Measurements from ENCODE around the gene GEMIN5. TPM values are rescaled to one million over a fixed set of nuclear protein-coding genes. Genes with fewer than 3 reads are reported as not detected.

The GEMIN5 gene
- polyA plus RNA-seq, 1 of the 3 experiments (the other 2 are of a cell fraction), result 6.6 TPM

GRCh38 chr5:154970759-154971158, 32.7 kb upstream of the GEMIN5 start:
- CTCF ChIA-PET, result interaction anchor here (0.8 to 4.4 kb wide), 4 partner anchors 25 to 325 kb away, joined by 3 to 52 read pairs (median 6); no protein-coding TSS in a partner anchor
- no peak overlapping the region for H3K4me3 ChIP-seq (ENCODE audit: low read depth in 2 of 2, low read length in 1 of 2)
- no peaks in the 10 kb centered on the region for H3K27me3 ChIP-seq (ENCODE audit: insufficient read depth)
- no peak overlapping the region; a peak in 1 of 4 replicates for H3K27ac ChIP-seq (ENCODE audit: low read depth in 2 of 2, low read length in 1 of 2)
- H3K9me3 ChIP-seq, result no peaks in the 10 kb centered on the region
- peaks cover 26 to 27% of the 10 kb centered on the region in 2 experiments for H3K36me3 ChIP-seq (replicated peaks in 1 of 2; ENCODE audit: control insufficient read depth in 1 of 2, insufficient read depth in 2 of 2, low read length in 1 of 2)
- TF ChIP-seq REST (IDR thresholded peaks at IDR 0.05; ENCODE audit: low read depth, low read length), result no peak
- TF ChIP-seq USF1 (IDR thresholded peaks at IDR 0.05; ENCODE audit: borderline replicate concordance, low read depth), result no peak
- TF ChIP-seq IRF3 (IDR thresholded peaks at IDR 0.05; ENCODE audit: low read depth, low read length), result no peak
- TF ChIP-seq TEAD4 (IDR thresholded peaks at IDR 0.05; ENCODE audit: borderline replicate concordance, insufficient read depth), result no peak
- no peak for TF ChIP-seq EP300 (IDR thresholded peaks at IDR 0.05; ENCODE audit: borderline replicate concordance in 1 of 2, low read depth in 1 of 2, low read length in 1 of 2)
- TF ChIP-seq EZH2phosphoT487 (IDR thresholded peaks at IDR 0.05; ENCODE audit: borderline replicate concordance, low read depth), result no peak
- TF ChIP-seq PBX3 (IDR thresholded peaks at IDR 0.05), result no peak
- TF ChIP-seq FOSL2 (IDR thresholded peaks at IDR 0.05; ENCODE audit: borderline replicate concordance, low read depth), result no peak; the same call in 1 of the 2 replicates
- TF ChIP-seq ZBTB33 (IDR thresholded peaks at IDR 0.05; ENCODE audit: borderline replicate concordance, low read depth), result no peak
- TF ChIP-seq GATA2 (CRISPR knock-in tag; IDR thresholded peaks at IDR 0.05), result no peak
- no peak for TF ChIP-seq NFIC (IDR thresholded peaks at IDR 0.05; ENCODE audit: borderline replicate concordance)
- no peak for TF ChIP-seq NRF1 (IDR thresholded peaks at IDR 0.05; ENCODE audit: low read depth, low read length)
- no peak for TF ChIP-seq MXI1 (IDR thresholded peaks at IDR 0.05; ENCODE audit: low read depth, low read length)
- no peaks in the 10 kb centered on the region for H3K9me2 ChIP-seq
- H4K20me1 ChIP-seq (ENCODE audit: insufficient read depth), result no peaks in the 10 kb centered on the region
- H3K4me1 ChIP-seq (ENCODE audit: control insufficient read depth in 1 of 2, insufficient read depth in 2 of 2, low read depth in 1 of 2, low read length in 1 of 2), result no peaks in the 10 kb centered on the region
- peaks cover 6% of the 10 kb centered on the region for H3F3A ChIP-seq (replicated peaks; ENCODE audit: insufficient read depth)
- no peaks in the 10 kb centered on the region for H3K79me2 ChIP-seq (ENCODE audit: insufficient read depth)
- POLR2A ChIA-PET, result no interaction called here
- no peak overlapping the region for H3K4me2 ChIP-seq
- no peak for DNase-seq
- H2AFZ ChIP-seq (ENCODE audit: low read depth), result no peak overlapping the region
- H3K9ac ChIP-seq, result no peak overlapping the region
